H9 (cell line): ENCODE measurements around the gene RAB40B. TPM values are rescaled to one million over a fixed set of nuclear protein-coding genes. Genes with fewer than 3 reads are reported as not detected.

Source experiments
- DNase-seq: peaks from one replicate; pipeline ENCODE4 v3.0.0-alpha.2; 2017
- H2AFZ ChIP-seq: one replicate; pipeline ENCODE4 v1.6.1; 2013; ENCODE audit warnings: mild to moderate bottlenecking, low read length, control low read depth, moderate library complexity
- H2AK5ac ChIP-seq: 2 replicates; pipeline ENCODE4 v1.6.1; 2013; ENCODE audit warnings: low read length, control low read depth, mixed read lengths; ENCODE audit not compliant: insufficient read length
- H2BK120ac ChIP-seq: one replicate; pipeline ENCODE4 v1.6.1; 2013; ENCODE audit warnings: low read depth, mild to moderate bottlenecking, low read length, control low read depth, inconsistent platforms; ENCODE audit not compliant: poor library complexity, severe bottlenecking
- H2BK12ac ChIP-seq: 2 replicates; pipeline ENCODE4 v1.6.1; 2013; ENCODE audit warnings: low read length, control low read depth, mixed read lengths, low read depth; ENCODE audit not compliant: insufficient read length
- H2BK15ac ChIP-seq: 2 replicates; pipeline ENCODE4 v1.6.1; 2013; ENCODE audit warnings: low read depth, low read length, control low read depth
- H2BK20ac ChIP-seq: one replicate; pipeline ENCODE4 v1.6.1; 2013; ENCODE audit warnings: low read depth, mild to moderate bottlenecking, low read length, control low read depth, inconsistent platforms; ENCODE audit not compliant: poor library complexity, severe bottlenecking
- H2BK5ac ChIP-seq: 2 replicates; pipeline ENCODE4 v1.6.1; 2013; ENCODE audit warnings: low read length, control low read depth, mixed read lengths; ENCODE audit not compliant: insufficient read length
- H3K14ac ChIP-seq: 2 replicates; pipeline ENCODE4 v1.6.1; 2013; ENCODE audit warnings: low read length, control low read depth; ENCODE audit not compliant: insufficient read depth
- H3K18ac ChIP-seq: 2 replicates; pipeline ENCODE4 v1.6.1; 2013; ENCODE audit warnings: low read depth, mild to moderate bottlenecking, mixed read lengths, low read length, control low read depth; ENCODE audit not compliant: insufficient read length
- H3K23ac ChIP-seq: 2 replicates; pipeline ENCODE4 v1.6.1; 2013; ENCODE audit warnings: low read length, control low read depth, mixed read lengths, low read depth; ENCODE audit not compliant: insufficient read length
- H3K23me2 ChIP-seq: 2 replicates; pipeline ENCODE4 v1.6.1; 2013; ENCODE audit warnings: low read depth, mild to moderate bottlenecking, mixed read lengths, low read length, control low read depth; ENCODE audit not compliant: insufficient read length, poor library complexity, severe bottlenecking
- H3K27ac ChIP-seq: 2 replicates; pipeline ENCODE4 v1.5.1; 2013; ENCODE audit warnings: low read length, control low read depth, mixed read lengths, low read depth; ENCODE audit not compliant: insufficient read length
- H3K27me3 ChIP-seq: 2 replicates; pipeline ENCODE4 v1.6.1; 2013; ENCODE audit warnings: low read length, control low read depth, inconsistent platforms; ENCODE audit not compliant: insufficient read depth
- H3K4ac ChIP-seq: 2 replicates; pipeline ENCODE4 v1.6.1; 2013; ENCODE audit warnings: low read depth, mild to moderate bottlenecking, control low read depth, inconsistent platforms, low read length, moderate library complexity
- H3K4me1 ChIP-seq: 2 replicates; pipeline ENCODE4 v1.6.1; 2013; ENCODE audit warnings: low read length, control low read depth, inconsistent platforms; ENCODE audit not compliant: insufficient read depth
- H3K4me2 ChIP-seq: 2 replicates; pipeline ENCODE4 v1.6.1; 2013; ENCODE audit warnings: low read length, control low read depth, mixed read lengths; ENCODE audit not compliant: insufficient read length, insufficient read depth
- H3K56ac ChIP-seq: 2 replicates; pipeline ENCODE4 v1.6.1; 2013; ENCODE audit warnings: low read depth, mild to moderate bottlenecking, mixed read lengths, low read length, control low read depth; ENCODE audit not compliant: insufficient read length
- H3K79me1 ChIP-seq: 2 replicates; pipeline ENCODE4 v1.6.1; 2013; ENCODE audit warnings: low read depth, mild to moderate bottlenecking, moderate library complexity, low read length, control low read depth, inconsistent platforms; ENCODE audit not compliant: insufficient read depth, poor library complexity, severe bottlenecking
- H3K79me2 ChIP-seq: 2 replicates; pipeline ENCODE4 v1.6.1; 2013; ENCODE audit warnings: low read length, control low read depth, inconsistent platforms; ENCODE audit not compliant: insufficient read depth
- H3K9ac ChIP-seq: 2 replicates; pipeline ENCODE4 v1.6.1; 2013; ENCODE audit warnings: low read length, control low read depth, mixed read lengths; ENCODE audit not compliant: insufficient read length; ENCODE audit errors: extremely low read depth
- H3K9me3 ChIP-seq: one replicate; pipeline ENCODE4 v1.6.1; 2013; ENCODE audit warnings: low read depth, low read length, inconsistent platforms; ENCODE audit not compliant: control insufficient read depth
- H3T11ph ChIP-seq: one replicate; pipeline ENCODE4 v1.6.1; 2013; ENCODE audit warnings: mild to moderate bottlenecking, low read length, control low read depth, inconsistent platforms
- H4K20me1 ChIP-seq: one replicate; pipeline ENCODE4 v1.6.1; 2013; ENCODE audit not compliant: control insufficient read depth, insufficient read length, insufficient read depth
- H4K5ac ChIP-seq: 2 replicates; pipeline ENCODE4 v1.6.1; 2013; ENCODE audit warnings: low read depth, mild to moderate bottlenecking, mixed read lengths, low read length, control low read depth; ENCODE audit not compliant: insufficient read length
- H4K8ac ChIP-seq: replicated peaks from 2 replicates; pipeline ENCODE4 v1.6.1; 2013; ENCODE audit warnings: low read length, control low read depth, mixed read lengths, low read depth; ENCODE audit not compliant: insufficient read length
- H4K91ac ChIP-seq: 2 replicates; pipeline ENCODE4 v1.6.1; 2013; ENCODE audit warnings: low read depth, mild to moderate bottlenecking, moderate library complexity, mixed read lengths, low read length, control low read depth; ENCODE audit not compliant: insufficient read length
- H3K27ac Mint-ChIP-seq, 3 experiments: 2 replicates in 2 of 3; 3 replicates in 1 of 3; pipeline ENCODE4 v1.8.0; 2020 to 2021; ENCODE audit warnings: mixed read lengths in 3 of 3, mild to moderate bottlenecking in 1 of 3, moderate library complexity in 1 of 3
- H3K27me3 Mint-ChIP-seq: 2 replicates; pipeline ENCODE4 v1.8.0; 2021; ENCODE audit warnings: low read depth, mild to moderate bottlenecking, moderate library complexity, mixed read lengths
- H3K36me3 Mint-ChIP-seq, 3 experiments: 2 replicates in 2 of 3; 3 replicates in 1 of 3; pipeline ENCODE4 v1.8.0; 2020 to 2021; ENCODE audit warnings: low read depth in 3 of 3, mixed read lengths in 3 of 3; ENCODE audit not compliant: insufficient read depth in 1 of 3
- H3K4me1 Mint-ChIP-seq, 2 experiments: 2 replicates each; pipeline ENCODE4 v1.8.0; 2020; ENCODE audit warnings: mixed read lengths in 2 of 2
- H3K4me3 Mint-ChIP-seq, 2 experiments: 2 replicates in 1 of 2; 3 replicates in 1 of 2; pipeline ENCODE4 v1.8.0; 2020 to 2021; ENCODE audit warnings: mild to moderate bottlenecking in 2 of 2, mixed read lengths in 2 of 2, moderate library complexity in 1 of 2
- H3K9me3 Mint-ChIP-seq, 2 experiments: 2 replicates in 1 of 2; 3 replicates in 1 of 2; pipeline ENCODE4 v1.8.0; 2020; ENCODE audit warnings: mild to moderate bottlenecking in 2 of 2, mixed read lengths in 2 of 2, moderate library complexity in 1 of 2
- WGBS: extraction: QIAGEN DNeasy Blood & Tissue Kit; methylation state at CpG from one replicate; pipeline ENCODE4 v1.1.7; 2013; ENCODE audit warnings: missing lambda C conversion rate, low lambda C conversion rate, mixed read lengths; ENCODE audit not compliant: insufficient read length; ENCODE audit errors: extremely low coverage; 5-methylcytosine and 5-hydroxymethylcytosine counted together
- total RNA-seq: library from RNA; stranded (reverse); gene quantifications from 2 replicates; pipeline ENCODE4 v1.2.1, GENCODE V29; 2021
- TF ChIP-seq, protein P1 (sequence below): fragments of 200-600 bp; sonication (generic); conservative IDR thresholded peaks from 3 replicates; pipeline ENCODE4 v1.8.0; 2021; ENCODE audit warnings: antibody characterized with exemption, mild to moderate bottlenecking

RAB40B gene
- total RNA-seq, 1 experiment from 2014 or later = 3.5 TPM

DNA sequence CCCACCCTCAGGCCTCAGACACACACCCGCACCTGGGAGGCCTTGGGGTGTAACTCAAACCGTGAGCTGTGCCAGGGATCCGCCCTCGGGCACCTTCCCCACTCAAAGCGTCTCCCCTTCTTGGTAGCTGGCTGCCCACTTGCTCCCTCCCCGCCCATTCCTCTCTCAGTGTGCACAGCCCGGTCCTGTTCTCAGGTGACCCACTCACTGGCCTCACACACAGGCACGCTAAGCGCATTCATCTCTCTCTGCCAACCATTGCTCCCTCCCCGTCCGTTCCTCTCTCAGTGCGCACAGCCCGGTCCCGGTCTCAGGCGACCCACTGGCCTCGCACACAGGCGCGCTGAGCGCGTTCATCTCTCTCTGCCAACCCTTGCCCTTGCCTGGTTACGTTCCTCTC, 71.1 kb downstream of the RAB40B start:
- H3K4me3 Mint-ChIP-seq = no peak overlapping the region
- Histone ChIP-seq H3K23me2 (no peaks in the 10 kb centered on the region), H3K14ac (no peak overlapping the region), H3K4me1 (no peaks in the 10 kb centered on the region), H3K23ac (no peak overlapping the region), H2BK5ac (no peak overlapping the region), H3K27ac (no peak overlapping the region), H2BK20ac (no peak overlapping the region), H4K20me1 (no peaks in the 10 kb centered on the region), H2BK12ac (no peak overlapping the region), H3K18ac (no peak overlapping the region), H3K27me3 (no peaks in the 10 kb centered on the region), H3K79me2 (peaks cover 3% of the 10 kb centered on the region; the same call in 1 of the 2 replicates), H2BK120ac (no peak overlapping the region), H2AFZ (no peak overlapping the region), H3K79me1 (peaks cover 4% of the 10 kb centered on the region), H3K56ac (no peak overlapping the region), H2AK5ac (no peak overlapping the region), H3K4me2 (no peak overlapping the region), H3K9ac (no peak overlapping the region), H3K4ac (no peak overlapping the region), H3T11ph (no peak overlapping the region), H3K9me3 (no peaks in the 10 kb centered on the region), H4K8ac (no peak overlapping the region), H4K91ac (no peak overlapping the region), H4K5ac (no peak overlapping the region), H2BK15ac (no peak overlapping the region)
- no CpG with 5 or more reads among the region's 21 CpGs for WGBS
- H3K36me3 Mint-ChIP-seq = peaks cover 26 to 67% (median 62%) of the 10 kb centered on the region in 3 experiments; a peak in 6 of 7 replicates
- no peak for DNase-seq
- no peaks in the 10 kb centered on the region for H3K4me1 Mint-ChIP-seq
- TF ChIP-seq, protein P1, sequence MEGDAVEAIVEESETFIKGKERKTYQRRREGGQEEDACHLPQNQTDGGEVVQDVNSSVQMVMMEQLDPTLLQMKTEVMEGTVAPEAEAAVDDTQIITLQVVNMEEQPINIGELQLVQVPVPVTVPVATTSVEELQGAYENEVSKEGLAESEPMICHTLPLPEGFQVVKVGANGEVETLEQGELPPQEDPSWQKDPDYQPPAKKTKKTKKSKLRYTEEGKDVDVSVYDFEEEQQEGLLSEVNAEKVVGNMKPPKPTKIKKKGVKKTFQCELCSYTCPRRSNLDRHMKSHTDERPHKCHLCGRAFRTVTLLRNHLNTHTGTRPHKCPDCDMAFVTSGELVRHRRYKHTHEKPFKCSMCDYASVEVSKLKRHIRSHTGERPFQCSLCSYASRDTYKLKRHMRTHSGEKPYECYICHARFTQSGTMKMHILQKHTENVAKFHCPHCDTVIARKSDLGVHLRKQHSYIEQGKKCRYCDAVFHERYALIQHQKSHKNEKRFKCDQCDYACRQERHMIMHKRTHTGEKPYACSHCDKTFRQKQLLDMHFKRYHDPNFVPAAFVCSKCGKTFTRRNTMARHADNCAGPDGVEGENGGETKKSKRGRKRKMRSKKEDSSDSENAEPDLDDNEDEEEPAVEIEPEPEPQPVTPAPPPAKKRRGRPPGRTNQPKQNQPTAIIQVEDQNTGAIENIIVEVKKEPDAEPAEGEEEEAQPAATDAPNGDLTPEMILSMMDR = no peak
- H3K27me3 Mint-ChIP-seq = no peaks in the 10 kb centered on the region
- peak overlapping the region in 1 of 3 experiments; percentile 66; a peak in 2 of 7 replicates for H3K27ac Mint-ChIP-seq
- H3K9me3 Mint-ChIP-seq = no peaks in the 10 kb centered on the region
